H1 (cell line): ENCODE measurements around the gene MYOM1. TPM values are rescaled to one million over a fixed set of nuclear protein-coding genes. Genes with fewer than 3 reads are reported as not detected.

Source experiments
- CEBPB ChIP-seq: IDR thresholded peaks from 2 replicates; pipeline ENCODE4 v1.6.1; 2012; ENCODE audit warnings: low read depth, low read length
- CHD1 ChIP-seq: IDR thresholded peaks from 2 replicates; pipeline ENCODE4 v1.6.1; 2012; ENCODE audit warnings: low read depth, low read length, improper control_type of control experiment
- CHD7 ChIP-seq: fragments of 300-600 bp; sonication (generic); IDR thresholded peaks from 2 replicates; pipeline ENCODE4 v1.7.1; 2012; ENCODE audit warnings: low read length, moderate library complexity, mild to moderate bottlenecking, inconsistent platforms; ENCODE audit not compliant: insufficient replicate concordance
- E2F6 ChIP-seq: IDR thresholded peaks from 2 replicates; pipeline ENCODE4 v1.6.1; 2012; ENCODE audit warnings: inconsistent platforms
- EP300 ChIP-seq, 2 experiments: IDR thresholded peaks; 1 replicate in 1 of 2; 2 replicates in 1 of 2; pipeline ENCODE4 v1.6.1; 2011 to 2012; ENCODE audit warnings: low read depth in 2 of 2, low read length in 2 of 2, mild to moderate bottlenecking in 2 of 2, borderline replicate concordance in 1 of 2, inconsistent platforms in 1 of 2, moderate library complexity in 1 of 2
- GABPA ChIP-seq: IDR thresholded peaks from 2 replicates; pipeline ENCODE4 v1.6.1; 2011; ENCODE audit warnings: mild to moderate bottlenecking, low read length, moderate library complexity, borderline replicate concordance; ENCODE audit not compliant: insufficient read depth
- NRF1 ChIP-seq: IDR thresholded peaks from 2 replicates; pipeline ENCODE4 v1.6.1; 2011; ENCODE audit warnings: mild to moderate bottlenecking, low read depth, low read length, improper control_type of control experiment
- SIX5 ChIP-seq: IDR thresholded peaks from 2 replicates; pipeline ENCODE4 v1.6.1; 2011; ENCODE audit warnings: mild to moderate bottlenecking, low read depth, low read length
- SUZ12 ChIP-seq: fragments of 200-600 bp; sonication (generic); IDR thresholded peaks from 2 replicates; pipeline ENCODE4 v1.6.1; 2012; ENCODE audit warnings: mild to moderate bottlenecking, inconsistent platforms, low read length, moderate library complexity, mixed read lengths
- TCF12 ChIP-seq: IDR thresholded peaks from 2 replicates; pipeline ENCODE4 v1.6.1; 2011; ENCODE audit warnings: low read depth, mild to moderate bottlenecking, low read length
- polyA plus RNA-seq, 7 experiments: library from polyadenylated mRNA; depleted of rRNA in 3 of 7; stranded (reverse) in 5 of 7; unstranded in 2 of 7; fragments of >200 nt in 5 of 7; fragments of 200-250 nt in 2 of 7; gene quantifications; 1 replicate in 5 of 7; 2 replicates in 1 of 7; 4 replicates in 1 of 7; pipeline versions ENCODE4 v1.2.1 to v1.2.3, GENCODE V29; 2011 to 2013; ENCODE audit warnings: missing spikeins in 2 of 7, mixed read lengths in 2 of 7
- total RNA-seq: library from RNA; stranded (reverse); fragmentation: NEBNext Ultra II Directional; extraction: Animal tissue kit (Norgen Biotek cat#: 25700); gene quantifications from 2 replicates; pipeline ENCODE4 v1.2.1, GENCODE V29; 2021

Gene MYOM1
- total and polyA plus RNA-seq, 2 of the 8 experiments (the other 6 are each of a cell fraction or from before 2014, with no cell fraction given) = 0.06 to 0.32 TPM

- TF ChIP-seq CHD7 = no peak
- no peak for TF ChIP-seq TCF12
- no peak for TF ChIP-seq GABPA
- TF ChIP-seq NRF1 = no peak
- no peak for TF ChIP-seq SUZ12
- TF ChIP-seq EP300 (IDR thresholded peaks at IDR 0.05; ENCODE audit: borderline replicate concordance in 1 of 2, low read depth in 2 of 2, low read length in 2 of 2) = no peak
- no peak for TF ChIP-seq CHD1
- TF ChIP-seq E2F6 = no peak
- TF ChIP-seq SIX5 = no peak
- TF ChIP-seq CEBPB = no peak
These were observed 179.6 kb downstream of the MYOM1 start (continued) for GRCh38 chr18:3040173-3040572.
